NCI-H187 (cell line): ENCODE measurements around the gene CYP2C9.

Experiments
- DNase-seq, 2 experiments: peaks; one replicate each; lab custom pipeline; 2025; lab: John Stamatoyannopoulos, UW

CYP2C9 gene

DNA sequence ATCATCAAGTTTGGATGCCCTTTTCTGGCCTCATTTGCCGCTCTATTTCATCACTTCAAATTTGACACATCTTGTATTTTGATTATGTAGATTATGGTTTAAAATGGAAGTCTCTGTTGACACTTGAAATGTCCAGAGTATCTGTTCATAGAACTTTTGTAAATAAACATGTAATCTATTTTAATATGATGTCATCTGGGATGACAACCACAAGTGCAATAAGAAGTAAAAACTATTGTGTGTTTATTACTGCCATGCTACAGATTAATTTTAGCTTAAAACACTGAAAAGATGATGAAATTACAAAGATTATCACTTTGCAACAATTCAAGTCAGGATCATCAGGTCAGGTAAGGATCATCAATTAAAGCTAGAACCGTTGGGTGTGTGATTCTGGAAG, 100.8 kb downstream of the CYP2C9 start:
- no peak for DNase-seq
